Forelimb muscle (tissue), 1 donor: ENCODE measurements around the gene SGMS1. TPM values are rescaled to one million over a fixed set of nuclear protein-coding genes. Genes with fewer than 3 reads are reported as not detected.
A peak's percentile ranks its signal among the peaks of the same experiment; 100 is the strongest.

Experiments used
- DNase-seq: peaks from one replicate; pipeline ENCODE4 v3.0.0-alpha.2; 2013; ENCODE audit warnings: low read depth
- polyA plus RNA-seq: library from polyadenylated mRNA; unstranded; fragments of 120-200 nt; gene quantifications from one replicate; pipeline ENCODE4 v1.2.1, GENCODE V29; 2013; ENCODE audit not compliant: insufficient read length

Gene SGMS1
- polyA plus RNA-seq, 1 donor: 21.1 TPM

- no peak for DNase-seq
Observed at GRCh38 chr10:50343702-50344331, 279.9 kb downstream of the SGMS1 start.

- DNase-seq: no peak
Observed at GRCh38 chr10:50341987-50342386, 281.8 kb downstream of the SGMS1 start.

GRCh38 chr10:50336140-50336539 lies 287.6 kb downstream of the SGMS1 start:
- DNase-seq: no peak

GRCh38 chr10:50335397-50335796 lies 288.4 kb downstream of the SGMS1 start:
- no peak for DNase-seq

- no peak for DNase-seq
Observed at GRCh38 chr10:50334273-50334672, 289.5 kb downstream of the SGMS1 start.

GRCh38 chr10:50333872-50334271 lies 289.9 kb downstream of the SGMS1 start:
- no peak for DNase-seq

- DNase-seq: no peak
Observed at GRCh38 chr10:50332108-50332842, 291.5 kb downstream of the SGMS1 start.

- DNase-seq: no peak
Observed at GRCh38 chr10:50331486-50331885, 292.3 kb downstream of the SGMS1 start.

GRCh38 chr10:50326757-50327701 lies 296.7 kb downstream of the SGMS1 start:
- DNase-seq: peak; percentile 66

GRCh38 chr10:50326172-50326555 lies 297.6 kb downstream of the SGMS1 start:
- no peak for DNase-seq

- DNase-seq: no peak
Observed at GRCh38 chr10:50325449-50326171, 298.1 kb downstream of the SGMS1 start.

- no peak for DNase-seq
Observed at GRCh38 chr10:50324680-50325393, 298.9 kb downstream of the SGMS1 start.

- no peak for DNase-seq
Observed at GRCh38 chr10:50324046-50324445, 299.7 kb downstream of the SGMS1 start.

GRCh38 chr10:50322077-50322476 lies 301.7 kb downstream of the SGMS1 start:
- peak; percentile 50 for DNase-seq

- no peak for DNase-seq
Observed at GRCh38 chr10:50318129-50318528, 305.6 kb downstream of the SGMS1 start.

GRCh38 chr10:50316695-50317648 lies 306.8 kb downstream of the SGMS1 start:
- no peak for DNase-seq

- peak; percentile 36 for DNase-seq
Observed at GRCh38 chr10:50316174-50316573, 307.6 kb downstream of the SGMS1 start.

- no peak for DNase-seq
Observed at GRCh38 chr10:50315424-50315823, 308.3 kb downstream of the SGMS1 start.

- DNase-seq: no peak
Observed at GRCh38 chr10:50314169-50315071, 309.3 kb downstream of the SGMS1 start.
